Loucy (cell line): ENCODE results near the gene ZBED4.

Experiments used
- CTCF ChIP-seq: fragments of 200-600 bp; sonication (generic); conservative IDR thresholded peaks from 2 replicates; pipeline ENCODE4 v1.5.1; 2014; ENCODE audit warnings: mild to moderate bottlenecking, antibody characterized with exemption, low read length
- EZH2phosphoT487 ChIP-seq: fragments of 200-600 bp; IDR thresholded peaks from 2 replicates; pipeline ENCODE4 v1.6.1; 2018; ENCODE audit warnings: antibody characterized with exemption, mild to moderate bottlenecking, moderate library complexity, borderline replicate concordance

GRCh38 chr22:49893025-49893424, 39.4 kb downstream of the ZBED4 start:
- TF ChIP-seq CTCF (no peak), EZH2phosphoT487 (no peak)
